GM18861 (cell line): ENCODE data around the gene CTNNBL1.
"Not testable (repeated sequence)": the region's sequence is repeated elsewhere in the genome, so short reads cannot be mapped to it uniquely, and the experiment has no call there.

Experiments used
- ATAC-seq: cut with Tn5 transposase; IDR thresholded peaks from one replicate; pipeline ENCODE4 v1.9.1; 2021; ENCODE audit not compliant: unreplicated experiment

CTNNBL1 gene

DNA sequence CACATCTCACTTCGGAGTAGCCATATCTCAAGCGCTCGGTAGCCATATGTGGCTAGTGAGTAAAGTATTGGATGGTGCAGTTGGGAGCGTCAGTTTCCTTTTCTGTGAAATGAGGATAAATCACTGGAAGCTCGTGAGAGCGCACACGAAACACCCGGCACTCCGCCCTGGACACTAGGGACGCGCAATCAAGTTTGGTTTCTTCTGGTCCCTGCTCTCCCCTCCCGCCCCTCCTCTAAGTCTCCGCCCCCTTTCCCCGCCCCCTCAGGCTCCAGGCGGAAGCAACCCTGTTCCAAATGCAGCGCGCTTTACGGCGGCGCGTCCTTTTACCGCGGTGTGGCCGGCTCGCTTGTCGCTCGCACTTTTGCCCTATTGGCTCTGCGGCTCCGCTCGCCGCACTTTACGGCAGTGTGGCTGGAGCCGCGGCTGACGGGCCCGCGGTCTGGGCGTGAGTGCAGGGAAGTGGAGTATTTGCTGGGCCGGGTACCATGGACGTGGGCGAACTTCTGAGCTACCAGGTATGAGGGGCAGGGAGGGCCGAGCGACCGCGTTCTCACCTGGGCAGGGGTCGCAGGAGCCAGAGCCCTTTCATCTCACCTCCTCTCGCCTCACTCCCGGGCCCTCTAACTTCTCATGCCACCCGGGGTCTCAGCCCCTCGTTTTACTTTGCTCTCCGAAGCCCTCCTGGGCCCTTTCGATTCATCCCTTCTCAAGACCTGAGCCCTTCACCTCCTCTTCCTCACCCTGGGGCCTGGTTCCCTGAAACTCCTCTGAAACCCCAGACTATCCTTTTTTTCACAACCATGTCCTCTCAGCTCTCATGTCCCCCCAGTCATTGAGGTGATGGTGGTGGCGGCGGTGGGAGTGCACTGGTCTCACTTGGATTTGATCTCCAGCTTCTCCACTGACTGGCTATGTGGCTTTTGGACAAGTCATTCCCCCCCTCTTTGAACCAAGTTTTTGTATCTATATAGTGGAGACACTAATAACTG lies at the start of gene CTNNBL1:
TSS of gene CTNNBL1 (plus strand) at position 396 of the 992 bp plus-strand sequence. CDS start at position 489, 93 bp downstream.
- ATAC-seq = peak; percentile 77

GRCh38 chr20:37644605-37645004 lies 49.2 kb upstream of the CTNNBL1 start:
- no peak for ATAC-seq

GRCh38 chr20:37647946-37648345 lies 45.9 kb upstream of the CTNNBL1 start:
- ATAC-seq = no peak

GRCh38 chr20:37649017-37649416 lies 44.8 kb upstream of the CTNNBL1 start:
- ATAC-seq = no peak

DNA sequence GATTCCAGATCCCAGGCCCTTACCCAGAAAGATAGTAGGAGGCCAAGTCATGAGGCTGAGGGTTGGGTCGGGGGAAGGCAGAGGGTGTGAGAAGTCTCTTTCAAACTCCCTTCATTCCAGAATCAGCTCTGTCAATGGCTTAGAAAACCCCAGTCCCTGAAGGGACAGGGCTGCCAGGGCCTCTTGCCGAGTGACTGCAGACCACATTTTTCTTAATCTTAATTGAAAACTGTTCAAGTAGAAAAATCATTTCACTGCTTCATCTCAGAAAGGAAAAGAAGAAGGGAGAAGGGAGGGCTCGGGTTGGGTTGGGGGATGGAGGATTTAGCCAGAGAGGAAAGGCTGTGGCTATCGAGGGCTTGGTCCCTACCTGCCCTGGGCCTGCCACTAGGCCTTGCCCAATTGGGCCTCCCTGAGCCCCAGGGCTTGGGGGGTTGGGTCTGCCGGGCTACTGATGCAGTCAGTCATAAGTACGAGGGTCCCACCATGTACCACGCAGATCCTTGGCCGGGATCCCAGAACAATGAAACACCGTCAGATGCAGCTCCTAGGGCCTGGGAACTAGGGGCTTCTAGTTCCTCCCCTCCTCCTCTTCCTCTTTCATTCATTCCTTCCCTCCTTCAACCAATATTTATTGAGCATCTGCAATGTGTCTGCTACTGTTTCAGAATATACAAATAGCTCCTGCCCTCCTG lies 44.0 kb upstream of the CTNNBL1 start:
- no peak for ATAC-seq

- no peak for ATAC-seq
Measured at GRCh38 chr20:37650661-37651060, 43.2 kb upstream of the CTNNBL1 start.

- no peak for ATAC-seq
Measured at GRCh38 chr20:37651932-37652331, 41.9 kb upstream of the CTNNBL1 start.

- no peak for ATAC-seq
Measured at GRCh38 chr20:37656945-37657344, 36.9 kb upstream of the CTNNBL1 start.

DNA sequence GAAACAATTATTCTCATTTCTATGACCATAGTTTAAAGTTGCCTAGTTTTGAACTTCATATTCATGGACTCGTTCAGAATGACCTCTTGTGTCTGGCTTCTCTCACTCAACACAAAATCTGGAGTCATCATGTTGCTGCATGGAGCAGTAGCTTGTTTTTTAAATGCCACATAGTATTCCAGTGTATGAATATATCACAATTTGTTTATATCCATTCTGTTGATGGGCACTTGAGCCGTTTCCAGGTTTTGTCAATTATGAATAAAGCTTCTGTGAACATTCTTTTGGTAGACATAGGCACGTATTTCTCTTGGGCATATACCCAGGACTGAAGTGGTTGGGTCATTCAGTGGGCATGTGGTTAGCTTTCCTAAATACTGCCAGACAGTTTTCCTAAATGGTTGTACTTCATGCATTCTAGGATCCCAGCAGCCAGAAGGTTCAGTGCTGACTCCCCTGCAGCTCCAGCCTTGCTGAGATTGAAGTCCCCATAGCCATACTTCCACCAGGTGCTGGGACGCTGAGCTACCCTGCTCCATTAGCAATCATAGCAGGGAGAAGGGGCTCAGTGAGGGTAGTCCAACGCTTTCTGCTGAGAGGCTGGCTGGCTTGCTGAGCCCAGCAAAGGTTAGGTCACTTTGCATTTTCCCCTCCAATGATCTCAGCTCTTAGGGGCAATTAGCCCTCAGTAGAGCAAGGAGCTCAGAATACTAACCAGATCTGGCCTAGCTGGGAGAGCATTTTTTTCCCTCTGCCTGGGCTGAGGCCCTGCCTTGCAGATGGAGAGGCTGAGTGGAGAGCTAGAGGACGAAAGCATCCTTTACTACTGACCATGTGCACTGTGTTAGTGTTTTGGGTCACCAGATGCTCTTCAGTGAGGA lies 35.7 kb upstream of the CTNNBL1 start:
- ATAC-seq = no peak

DNA sequence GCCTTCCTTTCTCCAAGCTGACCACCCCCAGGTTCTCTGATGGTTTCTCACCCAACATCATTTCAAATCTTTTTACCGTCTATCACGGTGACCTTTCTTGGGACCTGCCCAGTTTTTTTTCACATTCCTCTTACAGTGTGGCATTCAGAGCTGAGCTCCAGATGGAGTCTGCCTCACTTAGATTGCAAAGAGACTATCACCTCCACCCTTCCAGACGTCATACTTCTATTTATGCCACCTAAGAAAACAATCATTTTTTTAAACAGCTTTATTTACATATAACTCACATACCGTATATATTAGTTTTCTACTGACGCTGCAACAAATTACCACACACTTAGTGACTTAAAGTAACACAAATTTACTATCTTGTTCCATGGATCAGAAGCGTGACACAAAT lies 32.3 kb upstream of the CTNNBL1 start:
- ATAC-seq = no peak

DNA sequence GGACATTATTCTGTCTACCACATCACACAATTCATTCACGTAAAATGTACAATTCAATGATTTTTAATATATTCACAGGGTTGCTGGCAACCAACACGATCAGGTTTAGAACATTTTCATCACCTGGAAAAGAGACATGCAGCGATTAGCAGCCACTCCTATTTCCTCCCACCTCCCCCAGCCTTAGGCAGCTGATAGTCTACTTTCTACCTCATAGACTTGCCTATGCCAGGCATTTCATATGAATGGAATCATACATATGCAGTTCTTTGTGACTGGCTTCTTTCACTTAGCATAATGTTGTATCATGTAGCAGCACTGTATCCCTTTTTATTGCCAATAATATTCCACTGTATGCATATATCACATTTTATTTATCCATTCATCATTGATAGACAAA lies 31.5 kb upstream of the CTNNBL1 start:
- no peak for ATAC-seq

DNA sequence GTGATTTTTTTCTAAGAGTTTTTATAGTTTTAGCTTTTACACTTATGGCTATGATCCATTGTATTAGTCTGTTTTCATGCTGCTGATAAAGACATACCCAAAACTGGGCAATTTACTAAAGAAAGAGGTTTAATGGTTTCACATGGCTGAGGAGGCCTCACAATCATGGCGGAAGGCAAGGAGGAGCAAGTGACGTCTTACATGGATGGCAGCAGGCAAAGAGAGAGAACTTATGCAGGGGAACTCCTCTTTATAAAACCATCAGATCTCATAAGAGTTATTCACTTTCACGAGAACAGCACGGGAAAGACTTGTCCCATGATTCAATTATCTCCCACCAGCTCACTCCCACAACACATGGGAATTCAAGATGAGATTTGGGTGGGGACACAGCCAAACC lies 29.2 kb upstream of the CTNNBL1 start:
- not testable (repeated sequence) for ATAC-seq

DNA sequence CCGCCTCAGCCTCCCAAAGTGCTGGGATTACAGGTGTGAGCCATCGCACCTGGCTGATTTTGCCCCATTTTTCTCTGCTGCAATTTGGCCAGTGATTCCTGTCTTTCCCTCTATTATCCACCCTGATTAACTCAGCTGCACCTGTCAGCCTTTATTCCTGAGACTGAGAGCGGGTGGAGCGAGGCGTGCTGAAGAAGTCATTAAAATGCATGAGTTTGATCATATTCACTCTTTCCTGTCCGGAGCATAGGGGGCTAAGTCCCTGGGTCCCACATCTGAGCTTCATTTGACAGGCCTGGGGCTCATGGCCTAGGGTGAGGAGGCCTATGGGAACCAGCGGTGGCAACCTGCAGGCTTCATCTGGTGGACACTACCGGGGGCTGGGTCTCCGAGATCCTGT lies 25.7 kb upstream of the CTNNBL1 start:
- ATAC-seq = no peak

- no peak for ATAC-seq
Measured at GRCh38 chr20:37669062-37669772, 24.6 kb upstream of the CTNNBL1 start.

GRCh38 chr20:37669773-37670236 lies 24.0 kb upstream of the CTNNBL1 start:
- no peak for ATAC-seq

DNA sequence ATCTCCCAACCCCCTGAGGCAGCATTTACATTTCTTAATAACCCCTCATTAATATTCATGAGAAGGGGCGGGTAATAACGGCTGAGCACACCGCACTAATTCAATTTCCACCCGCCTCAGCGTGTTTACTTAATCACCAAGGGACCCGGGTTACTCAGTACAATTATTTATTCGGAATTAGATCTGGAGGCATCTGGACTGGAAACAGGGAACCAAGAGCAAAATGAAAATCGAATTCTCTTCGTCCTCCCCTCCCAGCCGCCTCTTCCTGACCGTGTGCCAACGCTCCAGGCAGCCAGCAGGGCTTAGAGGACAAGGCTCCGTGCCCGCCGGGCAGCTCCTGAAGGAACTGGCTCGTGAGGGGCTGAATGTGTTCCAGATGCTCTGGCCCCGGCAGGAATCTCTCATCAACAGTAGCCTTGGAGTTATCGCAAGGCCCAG lies 23.5 kb upstream of the CTNNBL1 start:
- no peak for ATAC-seq

- no peak for ATAC-seq
Measured at GRCh38 chr20:37672143-37672542, 21.7 kb upstream of the CTNNBL1 start.

GRCh38 chr20:37673444-37673843 lies 20.4 kb upstream of the CTNNBL1 start:
- ATAC-seq = no peak

DNA sequence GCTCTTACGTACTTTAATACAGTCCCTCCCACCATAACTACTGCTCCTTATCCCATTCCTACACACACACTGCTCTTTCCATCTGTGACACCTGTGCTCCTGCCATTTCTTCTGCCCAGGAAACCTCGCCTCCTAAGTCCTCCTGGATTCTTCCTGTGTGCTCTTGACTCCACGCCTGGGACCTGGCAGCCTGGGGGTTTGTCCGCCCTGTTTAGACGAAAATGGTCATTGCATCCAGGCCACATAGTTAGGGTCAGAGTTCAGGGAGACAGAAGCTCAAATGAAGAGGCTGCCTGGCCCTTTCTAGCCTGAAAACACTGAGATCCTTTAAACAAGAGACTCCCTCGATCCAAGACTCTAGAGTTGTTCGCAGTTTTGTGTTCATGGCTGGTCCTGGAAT lies 17.4 kb upstream of the CTNNBL1 start:
- ATAC-seq = no peak
